ACC112 (cell line): ENCODE results near the gene CPA5.
A peak's percentile ranks its signal among the peaks of the same experiment; 100 is the strongest.

Experiments used
- H2AFZ ChIP-seq: fragments of 200-600 bp; sonication (generic); one replicate; pipeline ENCODE4 v1.6.0; 2017; ENCODE audit warnings: antibody characterized with exemption, low read length; ENCODE audit not compliant: unreplicated experiment
- H3K27ac ChIP-seq: fragments of 200-600 bp; sonication (generic); 2 replicates; pipeline ENCODE4 v1.5.1; 2014; ENCODE audit warnings: low read depth, mild to moderate bottlenecking, antibody characterized with exemption, low read length, moderate library complexity
- H3K27me3 ChIP-seq: fragments of 200-600 bp; sonication (generic); 2 replicates; pipeline ENCODE4 v1.6.1; 2014; ENCODE audit warnings: mild to moderate bottlenecking, antibody characterized with exemption, low read length, moderate library complexity, mixed read lengths; ENCODE audit not compliant: insufficient read depth
- H3K36me3 ChIP-seq: fragments of 200-600 bp; sonication (generic); 2 replicates; pipeline ENCODE4 v1.6.1; 2016; ENCODE audit warnings: mild to moderate bottlenecking, antibody characterized with exemption, low read length, moderate library complexity, mixed read lengths; ENCODE audit not compliant: insufficient read depth
- H3K4me1 ChIP-seq: fragments of 200-600 bp; sonication (generic); one replicate; pipeline ENCODE4 v1.6.1; 2016; ENCODE audit warnings: low read length, mixed read lengths; ENCODE audit not compliant: insufficient read depth, unreplicated experiment, control insufficient read depth
- H3K4me3 ChIP-seq: fragments of 200-600 bp; sonication (generic); 2 replicates; pipeline ENCODE4 v1.5.1; 2014; ENCODE audit warnings: mild to moderate bottlenecking, low read depth, low read length
- H3K79me2 ChIP-seq: fragments of 200-600 bp; sonication (generic); one replicate; pipeline ENCODE4 v1.6.0; 2016; ENCODE audit warnings: low read length; ENCODE audit not compliant: control insufficient read depth, unreplicated experiment, insufficient read depth

CPA5 gene

GRCh38 chr7:130359276-130359857 lies 14.8 kb downstream of the CPA5 start:
- no peak overlapping the region for H3K27ac ChIP-seq
- H3K4me3 ChIP-seq: no peak overlapping the region
- H3K27me3 ChIP-seq: no peaks in the 10 kb centered on the region
- peaks cover 5% of the 10 kb centered on the region; the same call in 1 of the 2 replicates for H3K36me3 ChIP-seq
- peaks cover 44% of the 10 kb centered on the region for H3K4me1 ChIP-seq
- H3K79me2 ChIP-seq: no peaks in the 10 kb centered on the region
- H2AFZ ChIP-seq: no peak overlapping the region

DNA sequence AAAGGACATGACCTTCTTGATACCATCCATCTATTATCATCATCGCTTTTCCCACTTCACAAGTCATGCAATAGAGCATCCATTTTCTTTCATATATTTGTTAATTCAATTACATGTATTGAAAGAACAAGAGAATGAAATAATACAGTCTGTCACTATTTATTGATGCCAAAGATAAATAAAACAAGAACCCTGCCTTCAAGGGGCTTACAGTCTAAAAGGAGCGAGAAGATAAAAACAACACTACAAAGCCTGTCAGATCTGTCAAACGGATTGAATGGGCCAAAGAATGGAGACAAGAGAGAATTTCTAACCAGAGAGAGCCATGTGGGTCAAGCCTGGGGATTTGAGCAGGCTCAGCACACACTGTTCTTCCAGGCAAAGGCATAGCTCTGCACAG lies 15.9 kb downstream of the CPA5 start:
- Histone ChIP-seq H3K79me2 (no peaks in the 10 kb centered on the region), H3K4me3 (no peak overlapping the region), H3K36me3 (peaks cover 5% of the 10 kb centered on the region; the same call in 1 of the 2 replicates), H2AFZ (no peak overlapping the region), H3K27ac (no peak overlapping the region), H3K27me3 (no peaks in the 10 kb centered on the region), H3K4me1 (peaks cover 47% of the 10 kb centered on the region)

GRCh38 chr7:130361681-130362080 lies 17.1 kb downstream of the CPA5 start:
- H3K27me3 ChIP-seq: no peaks in the 10 kb centered on the region
- H3K79me2 ChIP-seq: no peaks in the 10 kb centered on the region
- H3K27ac ChIP-seq: no peak overlapping the region
- H3K4me3 ChIP-seq: no peak overlapping the region
- H3K4me1 ChIP-seq: peaks cover 47% of the 10 kb centered on the region
- peaks cover 5% of the 10 kb centered on the region; the same call in 1 of the 2 replicates for H3K36me3 ChIP-seq
- no peak overlapping the region for H2AFZ ChIP-seq

DNA sequence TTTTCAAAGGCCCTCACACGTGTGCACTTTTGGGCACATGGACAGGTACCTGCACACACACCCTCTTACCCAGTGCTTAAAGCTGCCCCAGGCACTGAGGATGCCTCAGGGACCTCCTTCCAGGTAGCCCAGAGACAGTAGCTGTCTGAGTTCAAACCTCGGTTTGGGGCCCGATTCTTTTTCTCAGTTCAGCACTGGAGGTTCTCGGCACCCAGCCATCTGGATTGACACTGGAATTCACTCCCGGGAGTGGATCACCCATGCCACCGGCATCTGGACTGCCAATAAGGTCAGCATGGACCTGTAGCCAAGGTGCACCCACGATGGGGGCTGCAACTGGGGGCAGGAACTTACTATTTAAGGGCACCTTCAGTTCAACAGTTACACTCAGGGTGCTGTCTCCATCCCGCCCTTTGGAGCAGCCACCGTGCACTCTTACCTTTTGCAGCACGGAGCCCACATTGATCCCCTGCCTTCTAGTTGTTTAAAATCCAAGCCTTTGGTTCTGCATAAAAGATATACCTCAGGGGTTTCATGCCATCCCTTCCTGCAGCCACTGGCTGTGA lies 17.7 kb downstream of the CPA5 start:
- Histone ChIP-seq H3K36me3 (peaks cover 5% of the 10 kb centered on the region; the same call in 1 of the 2 replicates), H2AFZ (no peak overlapping the region), H3K27me3 (no peaks in the 10 kb centered on the region), H3K27ac (no peak overlapping the region), H3K4me1 (peaks cover 47% of the 10 kb centered on the region), H3K4me3 (no peak overlapping the region), H3K79me2 (no peaks in the 10 kb centered on the region)

DNA sequence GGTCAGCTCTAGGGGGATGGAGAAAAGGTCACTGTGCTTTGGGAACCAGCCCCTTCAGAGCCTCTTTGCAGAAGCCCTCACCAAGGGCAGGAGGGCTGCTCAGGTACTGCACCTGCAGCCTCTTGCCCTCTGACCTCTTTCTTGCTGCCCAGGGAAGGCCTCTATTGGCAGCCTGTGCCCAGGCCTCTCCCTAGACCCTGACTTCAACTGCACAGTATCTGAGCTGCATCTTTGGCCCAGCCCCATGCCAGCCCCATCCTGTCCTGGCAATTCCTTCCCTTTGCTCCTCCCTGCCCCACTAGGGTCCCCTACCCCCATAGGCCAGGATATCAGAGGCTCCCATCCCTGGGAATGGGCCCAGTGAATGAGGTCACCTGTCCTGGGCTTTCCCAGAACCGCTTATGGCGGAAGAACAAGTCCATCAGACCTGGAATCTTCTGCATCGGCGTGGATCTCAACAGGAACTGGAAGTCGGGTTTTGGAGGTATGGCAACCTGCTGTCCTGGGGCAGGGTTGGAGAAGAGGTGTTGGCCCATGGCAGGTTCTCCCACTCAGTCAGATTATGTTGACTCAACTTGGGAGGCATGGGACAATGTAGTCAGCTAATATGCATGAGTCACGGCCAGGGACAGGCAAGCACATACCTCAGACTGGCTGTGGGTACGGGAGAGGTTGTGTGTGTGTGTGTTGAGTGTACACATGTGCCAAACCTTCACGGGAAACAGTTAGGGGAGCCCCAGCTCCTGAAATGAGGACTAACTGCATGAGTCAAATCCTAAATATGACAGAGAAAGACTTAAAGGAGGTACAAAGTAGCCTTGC lies 18.6 kb downstream of the CPA5 start:
- Histone ChIP-seq H2AFZ (no peak overlapping the region), H3K36me3 (peaks cover 5% of the 10 kb centered on the region; the same call in 1 of the 2 replicates), H3K79me2 (no peaks in the 10 kb centered on the region), H3K27ac (peak overlapping the region; percentile 85), H3K27me3 (no peaks in the 10 kb centered on the region), H3K4me1 (peaks cover 45% of the 10 kb centered on the region), H3K4me3 (no peak overlapping the region)

- Histone ChIP-seq H3K27ac (peak overlapping the region; percentile 85; the same call in 1 of the 2 replicates), H3K79me2 (no peaks in the 10 kb centered on the region), H3K36me3 (no peaks in the 10 kb centered on the region; the same call in 1 of the 2 replicates), H2AFZ (no peak overlapping the region), H3K4me1 (peaks cover 56% of the 10 kb centered on the region), H3K4me3 (no peak overlapping the region), H3K27me3 (no peaks in the 10 kb centered on the region)
Measured at GRCh38 chr7:130364451-130364850, 19.8 kb downstream of the CPA5 start.

- Histone ChIP-seq H2AFZ (no peak overlapping the region), H3K36me3 (no peaks in the 10 kb centered on the region), H3K4me3 (no peak overlapping the region), H3K4me1 (peaks cover 63% of the 10 kb centered on the region), H3K27ac (no peak overlapping the region), H3K27me3 (no peaks in the 10 kb centered on the region), H3K79me2 (no peaks in the 10 kb centered on the region)
Measured at GRCh38 chr7:130365088-130365487, 20.5 kb downstream of the CPA5 start.

GRCh38 chr7:130365511-130366441 lies 21.2 kb downstream of the CPA5 start:
- no peaks in the 10 kb centered on the region for H3K36me3 ChIP-seq
- H3K4me3 ChIP-seq: no peak overlapping the region
- H2AFZ ChIP-seq: no peak overlapping the region
- no peaks in the 10 kb centered on the region for H3K27me3 ChIP-seq
- H3K27ac ChIP-seq: no peak overlapping the region
- H3K79me2 ChIP-seq: no peaks in the 10 kb centered on the region
- peaks cover 70% of the 10 kb centered on the region for H3K4me1 ChIP-seq

DNA sequence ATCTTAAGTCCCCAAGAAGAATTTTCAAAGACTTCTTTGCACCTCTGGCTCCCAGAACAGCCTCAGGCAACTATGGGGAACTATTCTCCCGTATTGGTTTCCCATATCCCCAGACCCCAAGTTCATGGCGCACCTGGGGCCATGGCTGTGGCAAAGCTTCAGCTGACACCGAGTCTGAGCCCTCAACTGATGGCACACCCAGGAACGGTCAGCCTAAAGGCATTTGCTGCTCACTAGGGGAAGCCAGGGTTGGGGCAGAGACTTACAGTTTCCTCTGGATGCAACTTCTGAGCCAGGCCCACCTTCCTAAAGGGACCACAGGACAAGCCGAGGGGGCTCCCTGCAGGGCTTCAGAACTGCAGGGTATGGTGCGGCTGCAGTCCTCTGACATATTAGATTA lies 21.9 kb downstream of the CPA5 start:
- no peak overlapping the region for H3K27ac ChIP-seq
- peaks cover 77% of the 10 kb centered on the region for H3K4me1 ChIP-seq
- no peaks in the 10 kb centered on the region for H3K27me3 ChIP-seq
- no peak overlapping the region for H3K4me3 ChIP-seq
- no peaks in the 10 kb centered on the region for H3K79me2 ChIP-seq
- no peaks in the 10 kb centered on the region for H3K36me3 ChIP-seq
- H2AFZ ChIP-seq: no peak overlapping the region

DNA sequence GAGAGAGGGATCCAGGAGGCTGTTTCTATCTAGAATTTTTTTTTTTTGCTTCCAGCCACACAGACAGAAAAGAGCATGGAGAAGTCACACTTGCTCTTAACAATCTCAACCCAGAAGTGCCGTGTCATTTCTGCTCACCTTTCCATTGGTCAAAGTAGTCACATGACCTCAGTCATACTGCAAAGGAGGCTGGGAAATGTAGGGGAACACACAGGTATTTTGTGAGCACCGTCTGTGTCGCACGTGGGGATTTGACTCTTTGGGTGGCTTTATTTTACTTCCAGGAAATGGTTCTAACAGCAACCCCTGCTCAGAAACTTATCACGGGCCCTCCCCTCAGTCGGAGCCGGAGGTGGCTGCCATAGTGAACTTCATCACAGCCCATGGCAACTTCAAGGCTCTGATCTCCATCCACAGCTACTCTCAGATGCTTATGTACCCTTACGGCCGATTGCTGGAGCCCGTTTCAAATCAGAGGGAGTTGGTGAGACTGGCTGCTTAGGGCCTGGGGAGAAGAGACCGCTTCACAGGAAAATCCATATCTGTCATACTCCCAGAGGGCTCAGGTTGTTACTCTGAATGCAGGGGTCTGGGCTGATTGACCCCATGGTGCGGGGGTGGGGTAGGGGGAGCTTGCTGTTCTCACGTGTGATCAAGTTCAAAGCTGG lies 22.6 kb downstream of the CPA5 start:
- Histone ChIP-seq H3K4me1 (peaks cover 81% of the 10 kb centered on the region), H3K79me2 (no peaks in the 10 kb centered on the region), H3K4me3 (no peak overlapping the region), H3K36me3 (no peaks in the 10 kb centered on the region), H3K27me3 (no peaks in the 10 kb centered on the region), H3K27ac (no peak overlapping the region), H2AFZ (no peak overlapping the region)
